ENCODE results near the gene MSI2.

DNA sequence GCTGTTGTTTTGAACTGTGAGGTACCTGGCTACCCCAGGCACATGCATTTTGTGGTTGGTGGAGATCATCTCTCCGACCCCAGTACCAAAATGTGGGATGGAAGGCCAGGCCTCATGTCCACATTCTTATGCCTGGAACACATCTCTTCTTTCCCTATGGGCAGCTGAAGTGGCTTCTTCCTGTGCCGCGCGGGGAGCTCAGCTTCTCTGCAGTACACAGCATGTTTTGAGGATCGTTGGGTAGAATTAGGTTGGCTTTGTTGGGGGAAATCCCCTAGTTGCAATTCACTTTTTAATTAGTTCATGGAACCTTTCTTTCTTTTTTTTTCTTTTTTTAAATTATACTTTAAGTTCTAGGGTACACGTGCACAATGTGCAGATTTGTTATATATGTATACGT, 242.1 kb downstream of the MSI2 start:
- TF ChIP-seq, protein P1, sequence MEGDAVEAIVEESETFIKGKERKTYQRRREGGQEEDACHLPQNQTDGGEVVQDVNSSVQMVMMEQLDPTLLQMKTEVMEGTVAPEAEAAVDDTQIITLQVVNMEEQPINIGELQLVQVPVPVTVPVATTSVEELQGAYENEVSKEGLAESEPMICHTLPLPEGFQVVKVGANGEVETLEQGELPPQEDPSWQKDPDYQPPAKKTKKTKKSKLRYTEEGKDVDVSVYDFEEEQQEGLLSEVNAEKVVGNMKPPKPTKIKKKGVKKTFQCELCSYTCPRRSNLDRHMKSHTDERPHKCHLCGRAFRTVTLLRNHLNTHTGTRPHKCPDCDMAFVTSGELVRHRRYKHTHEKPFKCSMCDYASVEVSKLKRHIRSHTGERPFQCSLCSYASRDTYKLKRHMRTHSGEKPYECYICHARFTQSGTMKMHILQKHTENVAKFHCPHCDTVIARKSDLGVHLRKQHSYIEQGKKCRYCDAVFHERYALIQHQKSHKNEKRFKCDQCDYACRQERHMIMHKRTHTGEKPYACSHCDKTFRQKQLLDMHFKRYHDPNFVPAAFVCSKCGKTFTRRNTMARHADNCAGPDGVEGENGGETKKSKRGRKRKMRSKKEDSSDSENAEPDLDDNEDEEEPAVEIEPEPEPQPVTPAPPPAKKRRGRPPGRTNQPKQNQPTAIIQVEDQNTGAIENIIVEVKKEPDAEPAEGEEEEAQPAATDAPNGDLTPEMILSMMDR (IDR thresholded peaks at IDR 0.05; ENCODE audit: insufficient read depth, low read depth, low read length), result no peak
- TF ChIP-seq EZH2 (IDR thresholded peaks at IDR 0.05; ENCODE audit: insufficient read depth, low read length), result no peak
